Lower leg skin (tissue), 4 donors: ENCODE data around the gene NEURL1. TPM values are rescaled to one million over a fixed set of nuclear protein-coding genes. Genes with fewer than 3 reads are reported as not detected.
"Not testable (repeated sequence)": the region's sequence is repeated elsewhere in the genome, so short reads cannot be mapped to it uniquely, and the experiment has no call there.

ENCODE experiments used
- DNase-seq, 2 donors: peaks; one replicate each; pipeline ENCODE4 v3.0.0-alpha.2; 2019; ENCODE audit warnings: low spot score in 2 of 2
- H3K4me3 ChIP-seq: fragments of 200-600 bp; sonication (generic); 2 replicates; pipeline ENCODE4 v1.5.1; 2017; ENCODE audit warnings: mild to moderate bottlenecking, low read depth; ENCODE audit not compliant: poor library complexity, severe bottlenecking
- CTCF ChIP-seq, 3 donors: fragments of 450-650 bp; IDR thresholded peaks; one replicate each; pipeline ENCODE4 v1.5.1; 2016; ENCODE audit warnings: antibody characterized with exemption in 3 of 3, mild to moderate bottlenecking in 3 of 3, moderate library complexity in 2 of 3
- POLR2A ChIP-seq, 2 donors: fragments of 450-650 bp; IDR thresholded peaks; one replicate each; pipeline ENCODE4 v1.6.1; 2016 to 2017; ENCODE audit warnings: antibody characterized with exemption in 2 of 2, mild to moderate bottlenecking in 1 of 2, moderate library complexity in 1 of 2
- WGBS, 2 donors: methylation state at CpG; one replicate each; pipeline ENCODE4 v1.1.5; 2018; 5-methylcytosine and 5-hydroxymethylcytosine counted together
- intact Hi-C: fragments of 100-400 bp; cut with DNase I; formaldehyde crosslinking; loops from one replicate; pipeline ENCODE4 v1.15.0; 2023; ENCODE audit warnings: low total_unique reads
- total RNA-seq, 4 donors: library from RNA; depleted of rRNA; stranded (reverse); fragments of >200 nt; gene quantifications; one replicate each; pipeline ENCODE4 v1.1.0, GENCODE V29; 2016

NEURL1 gene
- total RNA-seq, 4 donors from 2014 or later: 0.13 to 0.23 (median 0.22) TPM; not detected in 1

GRCh38 chr10:103523683-103524082 is 30.2 kb downstream of the NEURL1 start:
- intact Hi-C loops: no loop called here
- no peak for TF ChIP-seq CTCF (IDR thresholded peaks at IDR 0.05)
- no peak for TF ChIP-seq POLR2A (IDR thresholded peaks at IDR 0.05)
- no peak overlapping the region for H3K4me3 ChIP-seq
- WGBS, 2 donors: 85% methylated on average over 4 of the region's 4 CpGs
- DNase-seq: no peak

- TF ChIP-seq CTCF (IDR thresholded peaks at IDR 0.05) (no peak), POLR2A (IDR thresholded peaks at IDR 0.05) (no peak)
- H3K4me3 ChIP-seq: no peak overlapping the region
- intact Hi-C loops: no loop called here
- no peak for DNase-seq
Observed at GRCh38 chr10:103525901-103526300, 32.4 kb downstream of the NEURL1 start.

- H3K4me3 ChIP-seq, intact Hi-C loops: not testable (repeated sequence)
- DNase-seq: peak in 1 of 2 donors; percentile 46
- WGBS, 2 donors: 38 to 69% methylated on average over 2 of the region's 2 CpGs
Observed at GRCh38 chr10:103527476-103527875, 34.0 kb downstream of the NEURL1 start.

GRCh38 chr10:103528549-103528948 is 35.0 kb downstream of the NEURL1 start:
- DNase-seq: no peak
- H3K4me3 ChIP-seq: no peak overlapping the region
- intact Hi-C loops: no loop called here
- TF ChIP-seq POLR2A (IDR thresholded peaks at IDR 0.05): no peak
- no peak for TF ChIP-seq CTCF (IDR thresholded peaks at IDR 0.05)

- DNase-seq: no peak
- intact Hi-C loops: no loop called here
- 84 to 90% methylated on average over 1 of the region's 1 CpG for WGBS, 2 donors
- H3K4me3 ChIP-seq: no peak overlapping the region
- no peak for TF ChIP-seq CTCF (IDR thresholded peaks at IDR 0.05)
- no peak for TF ChIP-seq POLR2A (IDR thresholded peaks at IDR 0.05)
Observed at GRCh38 chr10:103529539-103529938, 36.0 kb downstream of the NEURL1 start.

- no peak overlapping the region for H3K4me3 ChIP-seq
- no peak for TF ChIP-seq CTCF (IDR thresholded peaks at IDR 0.05)
- TF ChIP-seq POLR2A (IDR thresholded peaks at IDR 0.05): no peak
- intact Hi-C loops: no loop called here
- DNase-seq: peak in 1 of 2 donors; percentile 43
- 85 to 98% methylated on average over 7 of the region's 7 CpGs for WGBS, 2 donors
Observed at GRCh38 chr10:103533827-103534226, 40.3 kb downstream of the NEURL1 start.
